Ureter (tissue), 1 donor: ENCODE results near the gene VASN. TPM values are rescaled to one million over a fixed set of nuclear protein-coding genes. Genes with fewer than 3 reads are reported as not detected.
"Not testable (repeated sequence)": the region's sequence is repeated elsewhere in the genome, so short reads cannot be mapped to it uniquely, and the experiment has no call there.

Experiments
- DNase-seq: peaks from one replicate; pipeline ENCODE4 v3.0.0-alpha.2; 2020; ENCODE audit warnings: low spot score
- total RNA-seq: library from RNA; stranded (reverse); gene quantifications from one replicate; pipeline ENCODE4 v1.2.4, GENCODE V29; 2023
- donor health status: DM: yes; HTN: yes; CAD: no.

Gene VASN
- total RNA-seq, 1 donor from 2014 or later: 13.4 TPM

DNA sequence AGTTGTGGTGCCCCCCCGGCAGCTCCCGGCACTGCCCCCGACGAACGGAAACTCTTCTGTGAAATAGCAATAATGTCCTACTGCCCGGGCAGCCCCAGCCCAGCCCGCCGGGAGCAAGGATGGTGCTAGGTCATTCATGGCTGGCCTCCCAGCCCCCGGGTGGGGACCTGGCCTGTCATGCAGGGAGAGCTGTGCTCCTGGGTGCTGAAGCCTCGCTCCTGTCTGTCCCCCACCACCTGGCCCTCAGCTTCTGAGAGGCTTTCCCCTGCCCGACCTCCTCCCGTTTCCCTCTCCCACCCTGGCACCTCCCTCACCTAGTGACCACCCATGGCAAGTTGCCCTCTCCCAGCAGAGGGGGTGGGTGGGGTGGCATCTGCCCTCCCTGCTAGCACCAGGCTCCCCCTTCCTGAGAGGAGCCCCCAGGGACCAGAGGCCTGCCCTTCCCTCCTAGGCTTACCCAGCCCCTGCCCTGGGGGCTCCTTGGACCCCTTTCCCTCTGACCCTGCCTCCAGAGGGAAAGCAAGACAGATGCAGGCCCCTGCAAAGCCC lies 34.0 kb upstream of the VASN start:
- DNase-seq: no peak

DNA sequence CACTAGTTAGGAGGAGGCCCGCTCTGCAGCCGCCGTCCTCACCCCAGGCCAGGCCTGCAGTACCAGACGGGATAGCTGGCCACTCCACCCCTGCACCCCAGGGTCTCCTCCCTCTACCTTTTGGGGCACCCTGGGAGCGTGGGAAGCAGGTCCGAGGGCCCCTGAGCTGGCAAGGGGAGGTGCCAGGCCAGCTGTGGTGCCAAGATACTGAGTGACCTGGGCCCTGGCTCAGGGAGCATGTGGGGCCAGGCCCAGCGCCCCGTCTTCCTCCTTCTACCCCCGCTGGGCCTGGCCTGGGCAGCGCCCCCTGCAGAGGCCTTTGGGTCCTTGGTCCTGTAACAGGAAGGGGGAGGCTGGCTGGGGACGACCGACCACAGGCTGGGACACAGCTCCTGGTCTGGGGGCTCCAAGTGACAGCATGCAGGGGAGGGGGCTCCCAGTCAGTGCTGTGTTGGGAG lies 33.5 kb upstream of the VASN start:
- DNase-seq: no peak

DNA sequence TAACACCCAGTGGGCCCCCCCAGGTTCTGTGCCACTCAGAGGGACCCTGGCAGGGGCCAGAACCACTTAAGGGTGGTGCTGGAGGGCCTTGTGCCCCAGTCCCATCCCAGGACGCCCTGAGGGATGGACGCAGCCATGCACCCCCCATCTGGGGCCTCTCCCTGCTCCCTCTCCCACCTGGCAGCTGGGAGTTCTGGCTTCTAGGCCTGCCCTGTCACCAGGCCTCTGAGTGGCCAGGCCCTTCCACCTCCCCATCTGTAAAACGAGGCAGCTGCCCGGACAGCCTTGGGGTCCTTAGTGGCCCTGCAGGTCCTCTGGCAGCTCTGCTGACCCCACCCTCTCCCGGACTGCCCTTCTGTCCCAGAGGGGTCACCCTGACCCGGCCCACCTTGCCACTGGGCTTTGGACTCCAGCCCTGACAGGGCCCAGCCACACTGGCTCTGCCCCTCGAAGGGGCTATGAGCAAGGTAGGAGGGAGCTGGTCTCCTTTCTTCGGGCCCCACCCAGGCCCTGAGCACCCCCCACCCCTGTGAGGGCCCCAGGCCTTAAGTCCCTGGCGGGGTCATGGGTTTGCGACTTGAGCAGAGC lies 32.8 kb upstream of the VASN start:
- DNase-seq: no peak

DNA sequence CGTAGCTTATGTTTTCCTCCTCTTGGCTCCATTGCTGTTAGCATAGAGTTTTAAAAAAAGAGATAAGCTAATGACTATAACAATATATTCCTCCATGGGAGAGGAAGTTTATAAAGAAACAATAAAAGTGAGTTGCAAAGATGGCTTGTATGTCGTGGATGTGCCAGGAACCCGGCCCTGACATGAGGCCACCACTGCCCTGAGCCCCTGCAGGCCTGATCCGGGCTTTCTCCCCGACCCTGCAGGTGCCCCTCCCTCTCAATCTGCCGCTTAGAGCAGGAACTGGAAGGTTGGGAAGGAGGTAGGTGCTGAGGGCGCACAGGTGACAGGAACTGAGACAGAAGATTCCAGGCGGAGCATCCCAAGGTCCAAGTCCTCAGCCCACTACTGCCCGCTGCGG lies 32.2 kb upstream of the VASN start:
- no peak for DNase-seq

DNA sequence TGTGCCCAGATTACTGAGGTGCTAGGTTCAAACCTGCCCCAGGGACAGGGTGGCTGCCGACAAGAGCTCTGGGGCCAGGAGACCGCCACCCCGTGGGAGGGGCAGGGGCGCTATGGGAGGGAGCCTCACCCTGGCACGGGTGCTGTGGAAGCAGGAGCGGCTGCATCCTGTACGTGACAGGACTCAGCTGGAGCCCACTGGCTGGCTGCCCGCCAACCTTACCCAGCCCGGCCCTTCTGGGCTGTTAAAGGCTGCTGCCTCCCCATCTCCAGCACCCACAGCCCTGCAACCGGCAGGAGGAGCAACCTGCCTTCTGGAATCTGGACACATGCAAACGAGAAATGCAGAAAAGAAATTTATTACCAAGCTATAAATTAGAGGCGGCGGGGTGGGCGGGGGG lies 31.7 kb upstream of the VASN start:
- DNase-seq: no peak

DNA sequence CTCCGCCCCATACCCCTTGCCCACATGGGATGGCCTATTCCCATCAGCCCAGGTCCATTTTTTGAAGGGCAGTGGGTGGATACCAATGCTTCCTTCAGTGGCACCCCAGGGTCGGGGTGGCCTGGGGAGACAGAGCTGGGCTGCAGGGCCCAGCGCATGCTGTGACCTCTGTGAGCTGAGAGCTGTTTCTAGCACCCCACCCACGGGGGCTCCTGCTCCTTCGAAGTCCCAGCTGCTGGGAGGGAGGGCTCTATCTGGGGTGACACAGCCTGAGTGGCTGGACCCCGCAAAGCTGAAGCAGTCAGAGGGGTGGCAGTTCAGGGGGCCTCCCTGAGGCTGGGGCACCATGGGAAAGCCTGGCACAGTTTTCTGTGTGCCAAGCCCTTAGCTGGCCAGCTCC lies 31.2 kb upstream of the VASN start:
- DNase-seq: no peak

DNA sequence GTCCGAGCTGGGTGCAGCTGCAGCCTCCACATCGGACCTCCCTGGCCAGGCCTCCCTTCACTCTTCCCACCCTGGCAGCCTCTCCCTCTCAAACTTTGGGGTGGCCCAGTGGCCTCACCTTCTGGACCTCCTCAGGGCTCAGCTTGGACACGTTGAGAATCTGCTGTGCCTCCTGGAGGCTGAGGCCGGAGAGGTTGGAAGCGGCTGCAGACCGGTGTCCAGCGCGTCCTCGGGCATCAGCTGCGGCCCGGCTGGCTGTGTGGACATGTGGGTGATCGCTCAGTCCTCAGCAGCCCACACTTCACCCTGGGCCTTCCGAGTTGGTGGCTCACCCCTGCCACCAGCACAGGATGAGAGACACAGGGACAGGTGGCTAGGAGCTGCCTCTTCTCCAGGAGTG lies 30.4 kb upstream of the VASN start:
- no peak for DNase-seq

DNA sequence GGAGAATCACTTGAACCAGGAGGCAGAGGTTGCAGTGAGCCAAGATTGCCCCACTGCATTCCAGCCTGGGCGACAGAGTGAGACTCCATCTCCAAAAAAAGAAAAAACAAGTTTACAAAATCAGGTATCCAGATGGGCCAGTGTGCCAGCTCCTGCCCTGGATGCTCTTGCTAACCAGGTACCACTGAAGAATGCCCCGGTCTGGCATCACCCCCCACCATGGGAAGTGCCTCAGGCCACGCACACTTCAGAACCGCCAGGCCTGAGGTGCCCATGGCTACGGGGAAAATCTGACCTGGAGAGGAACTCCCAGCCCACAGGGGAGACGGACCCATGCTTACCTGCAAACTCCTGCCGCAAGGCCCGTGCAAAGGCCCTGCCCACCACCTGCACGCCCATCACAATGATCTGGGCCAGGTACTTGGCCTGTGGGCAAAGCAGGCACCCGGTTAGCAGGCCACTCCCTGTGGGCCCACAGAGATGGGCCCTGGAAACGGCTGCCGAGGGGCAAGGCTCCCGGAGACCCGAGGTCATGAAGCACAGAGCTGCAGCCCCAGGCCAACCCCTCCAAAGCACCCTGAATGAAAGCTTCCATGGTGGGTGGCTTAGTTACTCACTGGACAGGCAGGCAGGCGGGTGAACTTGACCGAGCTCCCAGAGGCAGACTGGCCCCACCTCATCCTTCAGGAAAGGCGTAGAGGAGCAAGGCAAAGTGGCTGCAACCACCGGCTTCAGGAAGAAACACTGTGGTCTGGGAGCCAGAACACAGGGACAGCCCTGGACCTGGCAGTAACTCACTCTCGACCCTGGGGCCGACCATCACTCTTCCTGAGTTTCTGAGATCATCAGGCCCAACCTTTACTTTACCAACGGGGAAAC lies 28.5 kb upstream of the VASN start:
- DNase-seq: no peak

DNA sequence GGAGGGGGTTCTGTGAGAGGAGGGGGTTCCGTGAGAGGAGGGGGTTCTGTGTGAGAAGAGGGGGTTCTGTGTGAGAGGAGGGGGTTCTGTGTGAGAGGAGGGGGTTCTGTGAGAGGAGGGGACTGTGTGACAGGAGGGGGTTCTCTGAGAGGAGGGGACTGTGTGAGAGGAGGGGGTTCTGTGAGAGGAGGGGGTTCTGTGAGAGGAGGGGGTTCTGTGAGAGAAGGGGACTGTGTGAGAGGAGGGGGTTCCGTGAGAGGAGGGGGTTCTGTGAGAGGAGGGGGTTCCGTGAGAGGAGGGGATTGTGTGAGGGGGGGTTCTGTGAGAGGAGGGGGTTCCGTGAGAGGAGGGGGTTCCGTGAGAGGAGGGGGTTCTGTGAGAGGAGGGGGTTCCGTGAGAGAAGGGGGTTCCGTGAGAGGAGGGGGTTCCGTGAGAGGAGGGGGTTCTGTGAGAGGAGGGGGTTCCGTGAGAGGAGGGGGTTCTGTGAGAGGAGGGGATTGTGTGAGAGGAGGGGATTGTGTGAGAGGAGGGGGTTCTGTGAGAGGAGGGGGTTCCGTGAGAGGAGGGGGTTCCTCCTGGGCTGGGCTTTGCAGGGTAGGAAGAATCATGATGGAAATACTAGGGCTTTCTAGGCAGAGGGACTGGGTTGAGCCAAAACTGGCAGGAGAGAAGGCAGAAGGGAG lies 27.2 kb upstream of the VASN start:
- DNase-seq: not testable (repeated sequence)

DNA sequence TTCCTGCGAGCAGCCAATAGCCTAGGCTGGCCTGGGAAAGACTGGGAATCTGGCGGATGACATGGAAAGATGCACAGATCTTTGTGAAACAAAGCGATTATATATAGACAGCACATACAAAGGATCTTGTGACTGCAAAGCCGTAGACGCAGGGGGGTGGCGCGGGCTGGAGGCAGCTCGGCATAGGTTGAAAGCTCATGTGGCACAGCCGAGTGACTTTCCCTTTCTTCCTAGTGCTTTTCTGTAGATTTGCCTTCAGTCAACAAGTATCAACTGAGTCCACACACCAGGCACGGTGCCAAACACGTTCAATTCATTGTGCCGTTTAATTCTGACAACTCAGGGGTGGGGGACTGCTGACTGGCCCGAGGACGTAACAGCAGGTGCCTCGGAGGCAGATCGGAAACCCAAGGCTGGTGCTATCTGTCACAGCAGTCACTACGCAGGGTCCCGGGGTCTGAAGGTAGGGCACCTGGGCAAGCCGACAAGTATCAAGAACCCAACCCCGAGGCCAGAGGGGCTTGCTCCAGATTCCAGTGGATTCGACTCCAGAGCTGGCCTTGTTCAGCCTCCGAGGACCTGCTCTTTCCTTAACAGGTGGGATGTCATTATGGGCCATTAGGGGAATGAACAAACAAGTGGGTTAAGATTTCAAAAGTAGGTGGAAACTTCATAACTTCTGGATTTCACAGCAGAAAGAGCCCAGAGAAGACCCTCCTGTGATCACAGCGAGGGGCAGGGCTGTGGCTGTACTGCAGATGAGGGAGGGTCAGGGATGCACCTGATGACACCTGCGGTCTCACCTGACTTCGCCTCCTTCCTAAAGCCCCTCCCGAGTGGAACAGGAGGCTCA lies 26.4 kb upstream of the VASN start:
- no peak for DNase-seq

DNA sequence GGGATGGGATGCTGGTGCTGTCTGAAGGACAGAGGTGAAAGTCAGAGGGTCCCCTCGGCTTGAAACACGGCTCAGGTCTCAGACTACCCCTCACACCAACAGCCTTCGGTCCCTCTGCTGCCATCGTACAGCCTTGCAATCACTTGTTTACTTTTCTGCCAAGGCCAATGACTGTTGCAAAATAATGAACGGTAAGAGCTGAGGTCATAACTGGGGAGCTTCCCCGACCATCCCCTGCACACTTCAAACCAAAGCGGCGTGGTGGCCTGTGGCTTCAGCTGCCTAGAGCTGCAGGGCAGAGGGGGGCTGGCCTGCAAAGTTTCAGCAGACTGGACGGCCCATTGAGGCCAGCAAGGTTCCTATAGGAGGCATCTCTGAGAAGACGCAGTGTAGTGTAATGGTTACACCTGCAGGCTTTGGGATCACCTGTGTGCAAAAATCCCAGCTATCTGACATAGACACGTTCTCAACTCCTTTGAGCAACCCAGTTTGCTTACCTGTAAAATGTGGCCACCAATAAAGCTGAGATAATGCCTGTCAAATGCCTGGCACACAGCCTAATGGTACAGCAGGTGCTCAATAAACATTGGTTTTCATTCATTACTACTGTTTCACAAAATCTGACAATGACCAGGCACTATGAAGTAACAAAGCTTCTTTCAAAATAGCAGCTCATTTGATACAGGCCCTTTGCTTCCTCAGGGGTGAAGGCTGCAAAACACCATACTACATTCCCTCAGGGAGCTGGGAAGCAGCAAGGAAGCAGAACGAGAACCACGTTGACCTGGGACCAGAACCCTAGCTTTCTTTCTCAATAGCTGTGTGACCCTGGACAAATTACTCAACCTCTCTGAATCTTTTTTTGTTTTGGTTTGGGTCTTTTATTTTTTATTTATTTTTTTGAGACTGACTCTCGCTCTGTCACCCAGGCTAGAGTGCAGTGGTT lies 25.5 kb upstream of the VASN start:
- DNase-seq: no peak

DNA sequence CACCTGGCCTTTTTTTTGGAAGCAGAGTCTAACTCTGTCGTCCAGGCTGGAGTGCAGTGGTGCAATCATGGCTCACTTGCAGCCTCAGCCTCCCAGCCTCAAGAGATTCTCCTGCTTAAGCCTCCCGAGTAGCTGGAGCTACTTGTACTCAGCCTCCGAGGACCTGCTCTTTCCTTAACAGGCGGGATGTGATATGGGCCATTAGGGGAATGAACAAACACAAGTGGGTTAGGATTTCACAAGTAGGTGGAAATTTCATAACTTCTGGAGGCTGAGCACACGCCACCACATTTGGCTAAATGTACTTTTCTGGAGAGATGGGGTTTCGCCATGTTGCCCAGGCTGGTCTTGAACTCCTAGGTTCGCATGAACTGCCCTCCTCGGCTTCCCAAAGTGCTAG lies 24.6 kb upstream of the VASN start:
- no peak for DNase-seq

DNA sequence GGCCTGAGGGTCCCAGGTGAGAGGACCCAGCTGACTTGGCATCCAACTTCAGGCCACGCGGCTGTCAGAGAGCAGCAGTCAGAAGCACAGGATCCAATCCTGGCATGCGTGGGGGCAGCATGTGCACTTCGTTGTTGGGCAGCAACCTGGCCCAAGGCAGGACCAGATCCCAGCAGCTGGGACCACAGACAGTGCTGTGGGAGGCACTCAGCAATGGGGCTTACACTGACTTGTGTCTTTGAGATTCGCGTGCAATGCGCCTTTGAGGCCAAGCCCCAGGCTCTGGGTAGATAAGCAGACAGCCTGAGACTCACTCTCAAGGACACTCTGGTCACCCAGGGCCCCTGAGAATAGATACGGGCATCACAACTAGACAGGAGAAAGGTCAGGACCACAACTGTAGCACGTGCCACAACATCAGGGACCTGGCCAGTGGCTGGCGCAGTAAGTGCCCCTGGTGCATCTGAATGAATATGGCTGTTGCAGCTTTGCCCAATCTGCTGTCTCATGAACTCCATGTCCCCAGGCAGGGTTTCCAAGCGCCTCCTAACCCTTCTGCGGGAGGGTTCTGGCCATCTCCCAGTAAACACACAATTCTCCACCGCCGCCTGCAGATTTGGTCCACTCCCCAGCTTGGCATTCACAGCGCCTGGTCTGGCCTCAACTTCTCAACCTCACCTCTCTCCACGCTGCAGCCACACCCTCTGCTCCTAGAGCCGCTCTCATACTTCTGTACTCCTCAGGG lies 23.7 kb upstream of the VASN start:
- DNase-seq: no peak

DNA sequence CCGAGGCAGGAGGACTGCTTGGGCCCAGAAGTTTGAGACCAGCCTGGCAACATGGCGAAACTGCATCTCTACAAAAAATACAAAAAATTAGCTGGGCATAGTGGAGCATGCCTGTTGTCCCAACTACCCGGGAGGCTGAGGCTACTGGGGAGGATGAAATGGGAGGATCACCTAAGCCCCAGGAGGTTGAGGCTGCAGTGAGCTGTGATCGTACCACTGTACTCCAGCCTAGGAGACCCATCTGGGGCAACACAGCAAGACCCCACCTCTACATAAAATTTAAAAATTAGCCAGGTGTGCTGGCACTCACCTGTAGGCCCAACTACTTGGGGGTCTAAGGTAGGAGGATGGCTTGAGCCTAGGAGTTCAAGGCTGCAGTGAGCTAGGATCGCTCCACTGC lies 22.3 kb upstream of the VASN start:
- no peak for DNase-seq

DNA sequence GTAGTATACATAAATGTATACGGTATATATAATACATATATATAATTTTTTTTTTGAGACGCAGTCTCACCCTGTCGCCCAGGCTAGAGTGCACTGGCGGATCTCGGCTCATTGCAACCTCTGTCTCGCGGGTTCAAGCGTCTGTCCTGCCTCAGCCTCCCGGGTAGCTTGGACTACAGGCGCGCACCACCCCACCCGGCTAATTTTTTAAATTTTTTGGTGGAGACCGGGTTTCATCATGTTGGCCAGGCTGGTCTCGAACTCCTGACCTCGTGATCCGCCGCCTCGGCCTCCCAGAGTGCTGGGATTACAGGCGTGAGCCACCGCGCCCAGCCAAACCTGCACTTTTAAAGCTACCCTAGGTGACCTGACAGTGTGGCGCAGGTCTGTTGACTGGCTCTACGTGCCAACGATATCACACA lies 21.3 kb upstream of the VASN start:
- no peak for DNase-seq

DNA sequence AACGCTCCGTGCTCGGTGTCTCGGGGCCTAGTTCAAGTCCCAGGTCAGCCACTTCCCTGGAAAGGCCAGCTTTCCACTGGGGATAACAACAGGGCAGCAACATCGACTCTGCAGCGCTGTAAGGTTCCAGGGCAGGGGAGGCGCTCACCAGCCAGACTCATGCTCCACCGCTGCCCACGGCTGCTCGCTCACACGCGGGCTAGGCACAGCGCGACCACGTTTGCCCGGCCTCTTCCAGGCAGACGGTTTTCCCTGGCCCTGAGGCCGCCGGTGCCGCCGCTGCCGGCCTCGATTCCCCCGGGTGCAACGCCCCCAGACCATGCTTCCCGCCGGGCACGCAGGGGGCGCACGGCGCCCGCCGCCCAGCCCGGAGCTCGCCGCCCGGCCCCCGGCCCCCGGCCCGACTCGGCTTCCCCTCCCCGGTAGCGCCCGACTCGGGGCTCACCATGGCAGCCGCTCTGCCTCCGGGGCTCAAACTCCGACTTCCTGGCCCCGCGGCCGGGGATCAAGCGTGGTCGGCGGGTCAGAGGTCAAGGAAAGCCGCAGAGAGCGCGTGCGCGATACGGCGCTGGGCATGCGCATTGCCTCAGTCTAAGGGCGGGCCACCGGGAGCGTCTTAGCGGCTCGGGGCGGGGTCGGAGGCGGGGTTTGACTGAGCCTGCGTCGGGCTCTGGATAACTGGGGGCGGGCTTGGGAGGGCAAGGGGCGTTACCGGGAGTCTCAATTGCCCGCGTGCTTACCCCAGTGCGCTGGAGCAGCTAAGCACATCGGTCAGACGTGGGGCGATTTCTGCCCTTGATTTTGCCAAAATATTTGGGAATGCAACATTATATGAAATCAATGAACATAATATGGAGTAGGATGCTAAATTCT lies 20.6 kb upstream of the VASN start, which contains the start of gene PAM16:
Gene PAM16 (minus strand): TSS at position 535 of the 873 bp plus-strand sequence. CDS start 87 bp downstream, at position 448.
- peak; percentile 97 for DNase-seq

DNA sequence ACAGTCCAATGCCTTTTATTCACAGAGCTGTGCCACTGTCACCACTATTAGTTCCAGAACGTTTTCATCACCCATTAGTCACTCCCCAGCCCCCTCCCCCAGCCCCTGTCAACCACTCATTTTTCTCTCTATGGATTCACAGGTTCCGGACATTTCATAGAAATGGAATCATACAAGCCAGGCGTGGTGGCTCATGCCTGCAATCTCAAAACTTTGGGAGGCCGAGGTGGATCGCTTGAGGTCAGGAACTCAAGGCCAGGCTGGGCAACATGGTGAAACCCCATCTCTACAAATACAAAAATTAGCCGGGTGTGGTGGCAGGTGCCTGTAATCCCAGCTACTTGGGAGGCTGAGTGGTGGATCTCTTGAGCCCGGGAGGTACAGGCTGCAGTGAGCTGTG lies 19.8 kb upstream of the VASN start:
- DNase-seq: no peak

DNA sequence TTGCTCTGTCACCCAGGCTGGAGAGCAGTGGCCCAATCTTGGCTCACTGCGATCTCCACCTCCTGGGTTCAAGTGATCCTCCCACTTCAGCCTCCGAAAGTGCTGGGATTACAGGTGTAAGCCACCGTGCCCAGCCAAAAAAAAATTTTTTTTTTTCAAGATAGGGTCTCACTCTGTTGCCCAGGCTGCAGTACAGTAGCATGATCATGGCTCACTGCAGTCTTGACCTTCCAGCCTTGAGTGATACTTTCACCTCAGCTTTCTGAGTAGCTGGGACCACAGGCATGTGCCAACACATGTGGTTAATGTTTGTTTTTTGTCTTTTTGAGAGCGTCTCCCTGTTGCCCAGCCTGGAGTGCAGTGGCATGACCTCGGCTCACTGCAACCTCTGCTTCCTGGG lies 18.8 kb upstream of the VASN start:
- no peak for DNase-seq

DNA sequence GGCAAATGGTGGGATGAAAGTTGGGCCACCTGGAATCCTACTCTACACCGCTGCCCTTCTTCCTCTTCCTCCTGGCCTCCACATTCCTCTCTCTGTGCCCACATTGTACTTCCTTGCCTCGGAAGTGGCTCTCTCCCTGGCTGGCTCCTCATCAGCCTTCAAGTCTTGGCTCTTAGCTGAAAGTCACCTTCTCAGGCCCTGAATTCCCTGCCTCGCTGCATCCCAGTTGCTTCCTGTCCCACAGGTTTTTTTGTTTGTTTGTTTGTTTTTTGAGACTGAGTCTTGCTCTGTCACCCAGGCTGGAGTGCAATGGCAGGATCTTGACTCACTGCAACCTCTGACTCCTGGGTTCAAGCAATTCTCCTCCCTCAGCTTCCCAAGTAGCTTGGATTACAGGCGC lies 18.0 kb upstream of the VASN start:
- DNase-seq: no peak
